GM12873 (cell line): Measurements from ENCODE around the gene PPCDC.
A peak's percentile ranks its signal among the peaks of the same experiment; 100 is the strongest.

Experiments used
- TF ChIP-seq, protein P1 (sequence below): IDR thresholded peaks from 2 replicates; pipeline ENCODE4 v1.5.1; 2012; ENCODE audit warnings: low read depth, mild to moderate bottlenecking, moderate library complexity, low read length, control low read depth; ENCODE audit not compliant: insufficient read depth; ENCODE audit errors: missing control alignments

Gene PPCDC

DNA sequence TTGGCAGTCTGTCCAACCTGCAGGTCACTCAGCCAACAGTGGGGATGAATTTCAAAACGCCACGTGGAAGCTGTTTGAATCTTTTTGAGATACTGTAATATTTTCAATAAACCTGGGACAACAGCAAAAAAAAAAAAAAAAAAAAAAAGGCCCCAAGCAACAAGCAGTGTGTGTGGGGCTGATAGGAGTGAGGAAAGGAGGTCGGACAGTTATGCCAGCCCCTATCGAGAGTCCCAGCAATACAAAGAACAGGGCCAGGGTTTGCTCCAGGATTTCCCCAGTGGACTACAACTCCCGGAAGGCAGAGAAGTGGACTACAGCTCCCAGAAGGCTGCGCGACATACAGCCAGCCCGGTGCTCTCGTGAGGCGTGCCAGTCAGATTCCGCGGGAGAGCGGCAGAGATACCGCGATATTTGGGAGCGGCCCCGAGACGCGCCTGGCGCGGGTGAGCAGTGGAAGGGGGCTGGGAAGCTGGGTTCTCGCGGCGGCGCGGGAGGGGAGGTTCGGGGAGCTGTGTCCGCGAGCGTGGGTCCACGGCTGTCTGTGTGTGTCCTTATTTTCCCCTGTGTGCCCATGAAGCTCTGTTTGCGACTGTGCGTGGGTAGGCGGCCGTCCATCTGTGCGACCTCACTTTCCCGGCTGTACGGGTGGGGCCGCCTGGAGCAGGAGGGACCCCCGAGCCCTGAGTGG is at the start of gene PPCDC:
TSS of gene PPCDC (plus strand) at position 410 of the 691 bp plus-strand sequence. CDS start 4,729 bp downstream, outside the sequence.
- TF ChIP-seq, protein P1, sequence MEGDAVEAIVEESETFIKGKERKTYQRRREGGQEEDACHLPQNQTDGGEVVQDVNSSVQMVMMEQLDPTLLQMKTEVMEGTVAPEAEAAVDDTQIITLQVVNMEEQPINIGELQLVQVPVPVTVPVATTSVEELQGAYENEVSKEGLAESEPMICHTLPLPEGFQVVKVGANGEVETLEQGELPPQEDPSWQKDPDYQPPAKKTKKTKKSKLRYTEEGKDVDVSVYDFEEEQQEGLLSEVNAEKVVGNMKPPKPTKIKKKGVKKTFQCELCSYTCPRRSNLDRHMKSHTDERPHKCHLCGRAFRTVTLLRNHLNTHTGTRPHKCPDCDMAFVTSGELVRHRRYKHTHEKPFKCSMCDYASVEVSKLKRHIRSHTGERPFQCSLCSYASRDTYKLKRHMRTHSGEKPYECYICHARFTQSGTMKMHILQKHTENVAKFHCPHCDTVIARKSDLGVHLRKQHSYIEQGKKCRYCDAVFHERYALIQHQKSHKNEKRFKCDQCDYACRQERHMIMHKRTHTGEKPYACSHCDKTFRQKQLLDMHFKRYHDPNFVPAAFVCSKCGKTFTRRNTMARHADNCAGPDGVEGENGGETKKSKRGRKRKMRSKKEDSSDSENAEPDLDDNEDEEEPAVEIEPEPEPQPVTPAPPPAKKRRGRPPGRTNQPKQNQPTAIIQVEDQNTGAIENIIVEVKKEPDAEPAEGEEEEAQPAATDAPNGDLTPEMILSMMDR = no peak

DNA sequence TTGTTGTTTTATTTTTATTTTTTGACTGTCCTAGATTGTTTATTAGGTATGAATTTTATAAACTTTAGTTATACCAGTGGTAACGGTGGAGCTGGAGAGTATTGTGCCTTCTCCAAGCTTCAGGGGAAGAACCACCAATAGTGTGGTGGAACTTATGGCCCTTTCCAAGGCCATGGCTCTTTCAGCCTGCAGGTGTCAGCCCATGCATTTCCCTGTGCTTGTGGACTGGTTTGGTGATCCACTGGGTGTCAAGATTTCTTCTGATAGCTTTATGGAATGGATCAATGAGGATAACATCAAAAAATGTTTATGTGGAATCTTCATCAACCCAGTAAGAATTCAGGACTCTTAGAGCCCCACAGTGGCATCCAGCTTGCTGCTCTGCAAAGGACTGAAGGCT is 47.2 kb upstream of the PPCDC start:
- TF ChIP-seq, protein P1 = peak; percentile 6

DNA sequence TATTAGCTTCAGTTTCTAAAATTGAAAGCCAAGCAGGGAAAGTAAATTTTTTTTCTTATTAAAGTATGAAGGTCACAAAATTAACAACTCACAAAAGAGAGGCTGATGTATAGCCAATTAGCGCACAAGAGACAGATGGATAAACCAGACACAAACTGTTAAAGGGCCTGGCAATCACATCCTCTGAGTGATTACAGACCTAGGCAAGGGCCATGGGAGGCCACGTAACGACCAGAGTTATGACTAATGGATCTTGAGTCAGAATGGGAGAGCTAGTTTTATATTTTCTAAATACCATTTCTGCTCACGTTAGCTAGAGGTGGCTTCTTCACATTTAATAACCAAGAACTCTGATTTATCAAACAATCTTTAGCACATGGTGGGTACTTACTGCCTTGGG is 45.8 kb upstream of the PPCDC start:
- TF ChIP-seq, protein P1 = no peak

- TF ChIP-seq, protein P1 = no peak
Measured at GRCh38 chr15:74978077-74978476, 45.3 kb upstream of the PPCDC start.

DNA sequence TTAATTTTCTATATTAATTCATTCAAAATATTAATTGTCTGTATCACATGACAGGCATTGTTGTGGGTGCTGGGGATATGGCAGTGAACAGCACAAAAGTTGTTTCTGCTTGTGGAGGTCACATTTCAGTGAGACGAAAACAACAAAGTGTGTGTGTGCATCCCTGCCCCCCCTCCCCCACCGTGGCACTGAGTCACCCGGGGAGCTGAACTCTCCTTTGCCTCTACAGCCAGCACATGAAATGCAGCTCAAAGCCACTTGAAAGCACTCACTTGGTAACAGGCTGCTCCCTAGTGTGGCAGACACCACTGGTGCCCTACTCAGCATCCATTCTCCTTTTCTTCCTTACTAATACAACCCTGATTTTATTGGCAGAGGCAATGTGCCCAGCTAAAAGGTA is 44.9 kb upstream of the PPCDC start:
- TF ChIP-seq, protein P1 = no peak

DNA sequence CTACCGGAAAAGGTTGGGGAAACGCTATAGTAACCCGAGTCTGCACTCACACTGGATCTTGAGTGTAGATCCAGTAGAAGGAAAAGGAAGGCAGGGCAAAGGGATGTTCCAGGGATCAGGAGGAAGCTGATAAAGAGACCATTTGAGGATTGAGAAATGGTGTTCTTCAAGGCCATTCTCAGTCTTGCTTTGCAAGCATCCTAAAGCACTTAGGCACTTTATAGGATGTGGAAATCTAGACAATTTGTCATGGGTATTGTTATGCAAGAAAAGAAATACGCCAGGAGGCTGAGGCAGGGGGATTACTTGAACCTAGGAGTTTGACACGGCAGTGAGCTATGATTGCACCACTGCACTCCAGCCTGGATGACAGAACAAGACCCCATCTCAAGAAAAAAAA is 41.2 kb upstream of the PPCDC start:
- TF ChIP-seq, protein P1 = no peak

DNA sequence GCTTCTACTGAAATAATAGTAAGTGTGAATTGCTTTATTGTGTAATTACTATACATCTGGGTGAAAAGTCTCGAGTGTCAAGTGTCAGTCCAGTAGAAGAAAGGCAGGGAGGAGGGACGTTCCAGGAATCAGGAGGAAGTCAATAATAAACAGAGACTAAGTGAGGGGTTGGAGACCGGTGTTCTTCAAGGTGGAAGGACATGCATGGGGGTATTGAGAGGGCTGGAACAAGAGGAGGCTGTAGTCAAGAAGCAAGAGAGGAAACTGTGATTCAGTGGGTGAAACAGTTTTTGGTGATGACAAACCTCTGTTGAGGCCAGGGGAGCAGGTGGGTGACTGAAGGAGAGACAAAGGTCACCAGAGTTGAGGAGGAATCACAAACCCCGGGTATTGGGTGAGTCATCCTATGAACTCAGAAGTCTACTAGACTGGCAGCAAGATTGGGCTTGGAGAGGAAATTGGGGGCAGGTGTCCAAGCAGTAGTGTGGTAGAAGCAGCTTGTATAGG is 39.6 kb upstream of the PPCDC start:
- TF ChIP-seq, protein P1 = no peak
